Activated T-helper 1 cell treated with anti-CD3 and anti-CD28 coated beads, Interleukin-12 subunit alpha, Interleukin-12 subunit beta, Interleukin-2, Interleukin-4 antibody, amounts not matched to agents 30 ng/mL and 10 ng/mL and 1 ng/mL, durations not matched to agents 14 hours and 24 hours and 36 hours (primary cell): ENCODE measurements around the gene RNASEH1. TPM values are rescaled to one million over a fixed set of nuclear protein-coding genes. Genes with fewer than 3 reads are reported as not detected.
"Not testable (repeated sequence)": the region's sequence is repeated elsewhere in the genome, so short reads cannot be mapped to it uniquely, and the experiment has no call there.

Experiments used
- DNase-seq: peaks from one replicate; pipeline ENCODE4 v3.0.0; 2021; ENCODE audit warnings: low spot score
- H3K27ac Mint-ChIP-seq: one replicate; pipeline ENCODE4 v1.8.0; 2021; ENCODE audit warnings: mild to moderate bottlenecking, mixed read lengths
- H3K27me3 Mint-ChIP-seq: one replicate; pipeline ENCODE4 v1.8.0; 2022; ENCODE audit warnings: mild to moderate bottlenecking, moderate library complexity, mixed read lengths; ENCODE audit not compliant: insufficient read depth
- H3K36me3 Mint-ChIP-seq: one replicate; pipeline ENCODE4 v1.8.0; 2021; ENCODE audit warnings: low read depth, mixed read lengths
- H3K4me1 Mint-ChIP-seq: one replicate; pipeline ENCODE4 v1.8.0; 2021; ENCODE audit warnings: low read depth, mixed read lengths
- H3K4me3 Mint-ChIP-seq: one replicate; pipeline ENCODE4 v1.8.0; 2021; ENCODE audit warnings: mild to moderate bottlenecking, moderate library complexity, mixed read lengths
- H3K9me3 Mint-ChIP-seq: one replicate; pipeline ENCODE4 v1.8.0; 2021; ENCODE audit warnings: mixed read lengths
- intact Hi-C: fragments of 100-400 bp; cut with micrococcal nuclease; formaldehyde crosslinking; loops from one replicate; pipeline ENCODE4 v1.15.1; 2024
- total RNA-seq: library from RNA; stranded (reverse); gene quantifications from 2 replicates; pipeline ENCODE4 v1.2.3, GENCODE V29; 2022

RNASEH1 gene
- total RNA-seq, 1 donor from 2014 or later, result 30.5 TPM

GRCh38 chr2:3500326-3500899 lies 57.7 kb downstream of the RNASEH1 start:
- no peak for DNase-seq
- Mint-ChIP-seq H3K4me1 (no peaks in the 10 kb centered on the region), H3K36me3 (peaks cover 19% of the 10 kb centered on the region), H3K9me3 (no peaks in the 10 kb centered on the region), H3K27ac (no peak overlapping the region), H3K27me3 (peaks cover 1% of the 10 kb centered on the region), H3K4me3 (no peak overlapping the region)
- intact Hi-C loops, result no loop called here

GRCh38 chr2:3498783-3499394 lies 59.2 kb downstream of the RNASEH1 start:
- Mint-ChIP-seq H3K9me3 (no peaks in the 10 kb centered on the region), H3K27ac (no peak overlapping the region), H3K27me3 (peaks cover 1% of the 10 kb centered on the region), H3K4me3 (no peak overlapping the region), H3K4me1 (no peaks in the 10 kb centered on the region), H3K36me3 (peaks cover 12% of the 10 kb centered on the region)
- DNase-seq, result no peak
- intact Hi-C loops, result no loop called here

- H3K27me3 Mint-ChIP-seq, H3K9me3 Mint-ChIP-seq, H3K4me3 Mint-ChIP-seq, H3K36me3 Mint-ChIP-seq, intact Hi-C loops, H3K4me1 Mint-ChIP-seq, H3K27ac Mint-ChIP-seq, DNase-seq: not testable (repeated sequence)
Observed at GRCh38 chr2:3496708-3497080, 61.4 kb downstream of the RNASEH1 start.

Other genes starting within 250 kb of the RNASEH1 start
- 50.7 and 53.8 TPM in 2 replicates for gene EIPR1, start 180.5 kb downstream of the RNASEH1 start, total RNA-seq
- gene TRAPPC12, start 178.6 kb downstream of the RNASEH1 start, total RNA-seq, result 87.3 and 101 TPM in 2 replicates
- gene ADI1, start 38.8 kb downstream of the RNASEH1 start, total RNA-seq, result 35.5 and 36.0 TPM in 2 replicates
- gene RPS7, start 16.9 kb upstream of the RNASEH1 start, total RNA-seq, result 1,614 and 1,649 TPM in 2 replicates
- gene COLEC11, start 36.8 kb upstream of the RNASEH1 start, total RNA-seq, result not detected in 2 replicates
- gene ALLC, start 99.9 kb upstream of the RNASEH1 start, total RNA-seq, result not detected in 2 replicates
- not detected in 2 replicates for gene DCDC2C, start 145.2 kb upstream of the RNASEH1 start, total RNA-seq